Upper lobe of right lung (tissue), 1 donor: ENCODE data around the gene CFAP161. TPM values are rescaled to one million over a fixed set of nuclear protein-coding genes. Genes with fewer than 3 reads are reported as not detected.

Experiments
- ATAC-seq: fragments of 200-7000 bp; cut with Tn5 transposase; one replicate; pipeline ENCODE4 v1.9.1; 2020; ENCODE audit warnings: mild to moderate bottlenecking, moderate library complexity
- DNase-seq: peaks from one replicate; pipeline ENCODE4 v3.0.0-alpha.2; 2020
- H3K27ac ChIP-seq: fragments of 200-600 bp; one replicate; pipeline ENCODE4 v1.8.0; 2022
- H3K27me3 ChIP-seq: fragments of 200-600 bp; one replicate; pipeline ENCODE4 v1.8.0; 2022; ENCODE audit warnings: mild to moderate bottlenecking
- H3K36me3 ChIP-seq: fragments of 200-600 bp; one replicate; pipeline ENCODE4 v1.8.0; 2022
- H3K4me1 ChIP-seq: fragments of 200-600 bp; one replicate; pipeline ENCODE4 v1.8.0; 2022
- H3K4me3 ChIP-seq: fragments of 200-600 bp; one replicate; pipeline ENCODE4 v1.8.0; 2022; ENCODE audit warnings: mild to moderate bottlenecking
- H3K9me3 ChIP-seq: fragments of 200-600 bp; one replicate; pipeline ENCODE4 v1.8.0; 2022
- intact Hi-C: fragments of 100-400 bp; cut with DNase I; formaldehyde crosslinking; loops from one replicate; pipeline ENCODE4 v1.11.0; 2022
- total RNA-seq: library from RNA; stranded (reverse); fragmentation: NEBNext Ultra II Directional; extraction: Animal tissue kit (Norgen Biotek cat#: 25700); gene quantifications from one replicate; pipeline ENCODE4 v1.2.1, GENCODE V29; 2021
- TF ChIP-seq, protein P1 (sequence below): fragments of 200-600 bp; IDR thresholded peaks from one replicate; pipeline ENCODE4 v1.8.0; 2022; ENCODE audit warnings: antibody characterized with exemption
- donor health status: DM: no; HTN: yes; CAD: no; lungs with severe emphysema.

The CFAP161 gene
- total RNA-seq, 1 donor from 2014 or later: 1.3 TPM

DNA sequence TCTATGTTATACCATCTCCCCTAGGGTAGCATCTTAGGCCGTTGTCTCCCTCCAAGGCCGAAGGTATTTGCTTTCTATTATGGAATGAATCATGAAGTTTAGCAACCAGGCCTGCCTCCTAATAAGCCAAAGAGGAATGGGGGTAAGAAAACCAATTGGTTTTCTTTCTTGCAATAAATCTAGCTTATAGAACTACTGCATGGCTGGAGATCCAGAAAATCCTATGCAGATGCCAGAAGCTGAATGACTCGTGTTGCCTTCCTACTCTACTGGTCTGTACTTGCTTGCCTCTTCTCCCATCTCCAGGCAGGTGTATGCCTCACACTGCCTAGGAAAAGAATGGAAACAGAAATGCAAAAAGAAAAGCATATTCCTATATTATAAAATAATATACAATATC, 31.5 kb downstream of the CFAP161 start:
- H3K36me3 ChIP-seq: no peaks in the 10 kb centered on the region
- intact Hi-C loops: no loop called here
- TF ChIP-seq, protein P1, sequence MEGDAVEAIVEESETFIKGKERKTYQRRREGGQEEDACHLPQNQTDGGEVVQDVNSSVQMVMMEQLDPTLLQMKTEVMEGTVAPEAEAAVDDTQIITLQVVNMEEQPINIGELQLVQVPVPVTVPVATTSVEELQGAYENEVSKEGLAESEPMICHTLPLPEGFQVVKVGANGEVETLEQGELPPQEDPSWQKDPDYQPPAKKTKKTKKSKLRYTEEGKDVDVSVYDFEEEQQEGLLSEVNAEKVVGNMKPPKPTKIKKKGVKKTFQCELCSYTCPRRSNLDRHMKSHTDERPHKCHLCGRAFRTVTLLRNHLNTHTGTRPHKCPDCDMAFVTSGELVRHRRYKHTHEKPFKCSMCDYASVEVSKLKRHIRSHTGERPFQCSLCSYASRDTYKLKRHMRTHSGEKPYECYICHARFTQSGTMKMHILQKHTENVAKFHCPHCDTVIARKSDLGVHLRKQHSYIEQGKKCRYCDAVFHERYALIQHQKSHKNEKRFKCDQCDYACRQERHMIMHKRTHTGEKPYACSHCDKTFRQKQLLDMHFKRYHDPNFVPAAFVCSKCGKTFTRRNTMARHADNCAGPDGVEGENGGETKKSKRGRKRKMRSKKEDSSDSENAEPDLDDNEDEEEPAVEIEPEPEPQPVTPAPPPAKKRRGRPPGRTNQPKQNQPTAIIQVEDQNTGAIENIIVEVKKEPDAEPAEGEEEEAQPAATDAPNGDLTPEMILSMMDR: no peak
- H3K27ac ChIP-seq: no peak overlapping the region
- DNase-seq (no peak), ATAC-seq (no peak)
- peaks cover 20% of the 10 kb centered on the region for H3K4me1 ChIP-seq
- no peak overlapping the region for H3K4me3 ChIP-seq
- H3K27me3 ChIP-seq: no peaks in the 10 kb centered on the region
- no peaks in the 10 kb centered on the region for H3K9me3 ChIP-seq

DNA sequence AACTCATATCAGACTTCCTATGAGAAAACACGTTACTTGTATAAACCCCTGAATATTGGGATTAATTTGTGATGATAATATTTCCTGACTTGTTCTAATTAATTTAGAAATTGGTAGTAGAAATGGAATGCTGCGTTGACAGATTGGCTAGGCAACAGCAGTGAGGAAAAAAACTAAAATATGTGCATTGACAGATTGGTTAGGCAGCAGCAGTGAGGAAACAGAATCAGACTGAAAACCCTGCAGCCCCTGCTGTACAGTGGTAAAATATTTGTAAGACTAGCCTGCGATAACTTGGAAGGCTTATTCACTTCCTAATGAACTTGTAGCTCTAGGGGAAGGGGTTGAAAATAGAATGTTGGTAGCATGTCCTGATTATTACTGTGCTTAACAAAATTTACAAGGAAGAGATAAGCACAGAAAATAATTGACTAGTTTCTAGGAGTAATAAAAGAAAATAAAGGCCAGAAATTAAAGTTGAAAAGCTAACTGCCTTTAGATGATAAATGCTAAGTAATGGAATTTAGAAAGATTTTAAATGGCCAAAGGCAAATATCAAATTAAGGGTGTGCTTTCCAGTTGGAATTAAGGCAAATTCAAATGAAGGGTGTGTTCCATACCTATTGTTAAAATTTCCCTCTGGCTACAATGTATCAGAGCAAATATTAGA, 32.7 kb downstream of the CFAP161 start:
- Histone ChIP-seq H3K27ac (peak overlapping the region; percentile 24), H3K4me1 (peaks cover 13% of the 10 kb centered on the region), H3K4me3 (no peak overlapping the region), H3K9me3 (no peaks in the 10 kb centered on the region), H3K36me3 (no peaks in the 10 kb centered on the region), H3K27me3 (no peaks in the 10 kb centered on the region)
- TF ChIP-seq, protein P1: no peak
- intact Hi-C loops: no loop called here
- ATAC-seq (no peak), DNase-seq (no peak)

DNA sequence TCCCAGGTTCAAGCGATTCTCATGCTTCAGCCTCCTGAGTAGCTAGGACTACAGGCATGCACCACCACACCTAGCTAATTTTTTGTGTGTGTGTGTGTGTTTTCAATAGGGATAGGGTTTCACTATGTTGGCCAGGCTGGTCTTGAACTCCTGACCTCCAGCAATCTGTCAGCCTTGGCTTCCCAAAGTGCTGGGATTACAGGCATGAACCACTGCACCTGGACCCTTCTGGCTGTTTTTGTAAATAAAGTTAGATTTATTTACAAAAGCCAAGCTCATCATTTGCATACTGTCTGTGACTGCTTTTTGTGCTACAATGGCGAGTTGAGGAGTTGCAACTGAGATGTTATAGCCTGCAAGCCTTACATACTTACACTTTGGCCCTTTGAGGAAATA, 34.1 kb downstream of the CFAP161 start:
- Histone ChIP-seq H3K27me3 (no peaks in the 10 kb centered on the region), H3K36me3 (no peaks in the 10 kb centered on the region), H3K4me1 (peaks cover 13% of the 10 kb centered on the region), H3K4me3 (no peak overlapping the region), H3K27ac (no peak overlapping the region), H3K9me3 (no peaks in the 10 kb centered on the region)
- intact Hi-C loops: no loop called here
- no peak for DNase-seq
- ATAC-seq: no peak
- TF ChIP-seq, protein P1: no peak

GRCh38 chr15:81168644-81169043, 34.6 kb downstream of the CFAP161 start:
- Histone ChIP-seq H3K27ac (no peak overlapping the region), H3K4me1 (peaks cover 13% of the 10 kb centered on the region), H3K27me3 (no peaks in the 10 kb centered on the region), H3K36me3 (no peaks in the 10 kb centered on the region), H3K9me3 (no peaks in the 10 kb centered on the region), H3K4me3 (no peak overlapping the region)
- intact Hi-C loops: no loop called here
- TF ChIP-seq, protein P1: no peak
- ATAC-seq: no peak
- DNase-seq: no peak

GRCh38 chr15:81170511-81170910, 36.4 kb downstream of the CFAP161 start:
- intact Hi-C loops: no loop called here
- H3K4me1 ChIP-seq: peaks cover 13% of the 10 kb centered on the region
- no peak overlapping the region for H3K4me3 ChIP-seq
- ATAC-seq (no peak), DNase-seq (no peak)
- H3K27ac ChIP-seq: no peak overlapping the region
- TF ChIP-seq, protein P1: no peak
- H3K36me3 ChIP-seq: no peaks in the 10 kb centered on the region
- H3K9me3 ChIP-seq: no peaks in the 10 kb centered on the region
- no peaks in the 10 kb centered on the region for H3K27me3 ChIP-seq

DNA sequence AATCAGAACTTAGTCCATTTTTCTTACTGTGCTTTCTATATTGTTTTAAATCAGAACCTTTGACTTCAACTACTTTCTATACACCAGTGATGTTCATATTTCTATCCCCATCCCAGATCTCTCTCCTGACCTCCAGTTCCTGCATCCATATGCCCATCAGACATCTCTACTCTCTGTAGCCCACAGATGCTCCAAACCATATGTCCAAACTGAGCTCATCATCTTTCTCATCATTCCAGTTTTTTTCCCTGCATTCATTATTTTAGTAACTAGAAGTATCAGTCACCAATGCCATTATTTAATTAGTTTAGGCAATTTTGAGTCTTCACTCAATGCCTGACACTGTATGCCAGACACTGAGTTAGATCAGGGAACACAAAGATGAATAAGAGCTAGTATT, 37.2 kb downstream of the CFAP161 start:
- Histone ChIP-seq H3K4me1 (peaks cover 13% of the 10 kb centered on the region), H3K27ac (no peak overlapping the region), H3K4me3 (no peak overlapping the region), H3K9me3 (no peaks in the 10 kb centered on the region), H3K27me3 (no peaks in the 10 kb centered on the region), H3K36me3 (no peaks in the 10 kb centered on the region)
- no peak for ATAC-seq
- intact Hi-C loops: no loop called here
- TF ChIP-seq, protein P1: no peak
- DNase-seq: no peak
